PC-9 (cell line): Measurements from ENCODE around the gene MTMR8. TPM values are rescaled to one million over a fixed set of nuclear protein-coding genes. Genes with fewer than 3 reads are reported as not detected.
A peak's percentile ranks its signal among the peaks of the same experiment; 100 is the strongest.
"Not testable (repeated sequence)": the region's sequence is repeated elsewhere in the genome, so short reads cannot be mapped to it uniquely, and the experiment has no call there.

Source experiments
- BruUV-seq: library from RNA; stranded (reverse); fragments of 400-500 nt; replicated peaks from 2 replicates; lab custom pipeline; 2021; lab: Mats Ljungman, UMichigan
- CTCF ChIA-PET: fragments of 300-600 bp; sonication (Branson Sonifier 250); formaldehyde crosslinking; loops from one replicate; lab custom pipeline; 2022; ENCODE audit warnings: antibody characterized with exemption; lab: Charles Lee
- POLR2A ChIA-PET: fragments of 300-600 bp; sonication (Branson Sonifier 250); formaldehyde crosslinking; loops from one replicate; lab custom pipeline; 2022; ENCODE audit warnings: antibody characterized with exemption; ENCODE audit not compliant: unreplicated experiment; lab: Charles Lee
- DNase-seq, 2 experiments: peaks; one replicate each; pipeline versions ENCODE4 v3.0.0 to v3.0.0-alpha.2; 2015 to 2022; ENCODE audit warnings: mixed read lengths in 1 of 2
- H2AFZ ChIP-seq: fragments of 200-600 bp; sonication (generic); 2 replicates; pipeline ENCODE4 v1.8.1; 2017; ENCODE audit warnings: antibody characterized with exemption
- H3F3A ChIP-seq: fragments of 200-600 bp; sonication (generic); 2 replicates; pipeline ENCODE4 v1.8.1; 2017; ENCODE audit warnings: antibody characterized with exemption, mild to moderate bottlenecking, low read depth; ENCODE audit not compliant: insufficient read depth
- H3K27ac ChIP-seq: fragments of 200-600 bp; sonication (generic); 2 replicates; pipeline ENCODE4 v1.6.1; 2016; ENCODE audit warnings: mixed run types
- H3K27me3 ChIP-seq: fragments of 200-600 bp; sonication (generic); 2 replicates; pipeline ENCODE4 v1.6.1; 2016; ENCODE audit warnings: low read depth, mixed run types; ENCODE audit not compliant: insufficient read depth
- H3K36me3 ChIP-seq: fragments of 200-600 bp; sonication (generic); 2 replicates; pipeline ENCODE4 v1.6.1; 2016; ENCODE audit warnings: low read depth, mixed run types
- H3K4me1 ChIP-seq: fragments of 200-600 bp; sonication (generic); replicated peaks from 2 replicates; pipeline ENCODE4 v1.6.1; 2016; ENCODE audit warnings: mixed run types; ENCODE audit not compliant: insufficient read depth
- H3K4me2 ChIP-seq: fragments of 200-600 bp; sonication (generic); 2 replicates; pipeline ENCODE4 v1.6.1; 2017; ENCODE audit warnings: mixed run types
- H3K4me3 ChIP-seq: fragments of 200-600 bp; sonication (generic); 2 replicates; pipeline ENCODE4 v1.6.1; 2016; ENCODE audit warnings: mixed run types
- H3K79me2 ChIP-seq: fragments of 200-600 bp; sonication (generic); 2 replicates; pipeline ENCODE4 v1.6.1; 2017; ENCODE audit warnings: low read depth, mixed run types
- H3K9me2 ChIP-seq: fragments of 200-600 bp; sonication (generic); 2 replicates; pipeline ENCODE4 v1.8.1; 2017; ENCODE audit warnings: mild to moderate bottlenecking; ENCODE audit not compliant: insufficient read depth
- H3K9me3 ChIP-seq: fragments of 200-600 bp; sonication (generic); 2 replicates; pipeline ENCODE4 v1.8.1; 2016; ENCODE audit warnings: low read depth; ENCODE audit not compliant: insufficient read depth
- H4K20me1 ChIP-seq: fragments of 200-600 bp; sonication (generic); 2 replicates; pipeline ENCODE4 v1.8.1; 2017; ENCODE audit not compliant: insufficient read depth
- EZH2 ChIP-seq: fragments of 200-600 bp; sonication (generic); IDR thresholded peaks from 2 replicates; pipeline ENCODE4 v1.8.0; 2017; ENCODE audit warnings: antibody characterized with exemption, low read depth
- intact Hi-C: fragments of 100-400 bp; cut with micrococcal nuclease; formaldehyde crosslinking; loops from one replicate; pipeline ENCODE4 v1.10.0; 2022; ENCODE audit not compliant: unreplicated experiment
- total RNA-seq: library from RNA; stranded (reverse); gene quantifications from 2 replicates; pipeline ENCODE4 v1.2.3, GENCODE V29; 2021
- TF ChIP-seq, protein P1 (sequence below): fragments of 200-600 bp; sonication (generic); conservative IDR thresholded peaks from 2 replicates; pipeline ENCODE4 v1.6.1; 2017; ENCODE audit warnings: mixed run types, antibody characterized with exemption, mild to moderate bottlenecking, moderate library complexity

Gene MTMR8
- total RNA-seq, 1 experiment from 2014 or later, result 1.9 TPM

DNA sequence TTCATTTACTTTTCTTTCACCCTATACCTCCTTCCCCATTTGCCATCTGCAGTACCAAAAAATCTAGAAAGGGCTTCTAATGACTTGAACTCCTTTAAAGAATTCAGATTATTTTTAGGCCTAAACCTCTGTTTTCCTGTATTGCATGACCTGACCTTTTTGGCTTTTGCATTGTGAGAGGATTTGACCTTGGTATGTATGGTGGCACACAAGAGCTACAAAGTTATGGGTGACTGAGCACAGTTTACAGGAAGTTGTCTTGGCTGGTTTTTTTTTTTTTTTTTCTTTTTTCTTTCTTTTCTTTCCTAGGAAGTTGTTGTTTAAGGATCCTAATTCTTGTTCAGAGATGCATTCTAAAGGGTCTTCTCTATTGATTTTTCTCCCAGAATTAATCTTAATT lies 32.0 kb upstream of the MTMR8 start:
- Histone ChIP-seq H3K27me3 (no peaks in the 10 kb centered on the region), H3K27ac (no peak overlapping the region), H3K4me2 (no peak overlapping the region), H3K9me3 (no peaks in the 10 kb centered on the region), H4K20me1 (no peaks in the 10 kb centered on the region), H3K4me1 (no peaks in the 10 kb centered on the region), H3K36me3 (no peaks in the 10 kb centered on the region), H3K4me3 (no peak overlapping the region), H2AFZ (no peak overlapping the region), H3K79me2 (no peaks in the 10 kb centered on the region), H3F3A (no peaks in the 10 kb centered on the region), H3K9me2 (no peaks in the 10 kb centered on the region)
- ChIA-PET POLR2A (interaction anchor here (0.5 kb wide), 1 partner anchor 647 kb away, joined by 4 read pairs; no protein-coding TSS in a partner anchor), CTCF (no interaction called here)
- no TSS peak for BruUV-seq
- TF ChIP-seq, protein P1, sequence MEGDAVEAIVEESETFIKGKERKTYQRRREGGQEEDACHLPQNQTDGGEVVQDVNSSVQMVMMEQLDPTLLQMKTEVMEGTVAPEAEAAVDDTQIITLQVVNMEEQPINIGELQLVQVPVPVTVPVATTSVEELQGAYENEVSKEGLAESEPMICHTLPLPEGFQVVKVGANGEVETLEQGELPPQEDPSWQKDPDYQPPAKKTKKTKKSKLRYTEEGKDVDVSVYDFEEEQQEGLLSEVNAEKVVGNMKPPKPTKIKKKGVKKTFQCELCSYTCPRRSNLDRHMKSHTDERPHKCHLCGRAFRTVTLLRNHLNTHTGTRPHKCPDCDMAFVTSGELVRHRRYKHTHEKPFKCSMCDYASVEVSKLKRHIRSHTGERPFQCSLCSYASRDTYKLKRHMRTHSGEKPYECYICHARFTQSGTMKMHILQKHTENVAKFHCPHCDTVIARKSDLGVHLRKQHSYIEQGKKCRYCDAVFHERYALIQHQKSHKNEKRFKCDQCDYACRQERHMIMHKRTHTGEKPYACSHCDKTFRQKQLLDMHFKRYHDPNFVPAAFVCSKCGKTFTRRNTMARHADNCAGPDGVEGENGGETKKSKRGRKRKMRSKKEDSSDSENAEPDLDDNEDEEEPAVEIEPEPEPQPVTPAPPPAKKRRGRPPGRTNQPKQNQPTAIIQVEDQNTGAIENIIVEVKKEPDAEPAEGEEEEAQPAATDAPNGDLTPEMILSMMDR, result no peak
- TF ChIP-seq EZH2, result no peak
- no peak for DNase-seq
- intact Hi-C loops, result no loop called here

DNA sequence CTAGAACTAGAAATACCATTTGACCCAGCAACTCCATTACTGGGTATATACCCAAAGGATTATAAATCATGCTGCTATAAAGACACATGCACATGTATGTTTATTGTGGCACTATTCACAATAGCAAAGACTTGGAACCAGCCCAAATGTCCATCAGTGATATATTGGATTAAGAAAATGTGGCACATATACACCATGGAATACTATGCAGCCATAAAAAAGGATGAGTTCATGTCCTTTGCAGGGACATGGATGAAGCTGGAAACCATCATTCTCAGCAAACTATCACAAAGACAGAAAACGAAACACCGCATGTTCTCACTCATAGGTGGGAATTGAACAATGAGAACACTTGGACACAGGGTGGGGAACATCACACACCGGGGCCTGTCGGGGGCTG lies 14.5 kb upstream of the MTMR8 start:
- H3K36me3 ChIP-seq, BruUV-seq, CTCF ChIA-PET, H3K4me1 ChIP-seq, H3K9me3 ChIP-seq, intact Hi-C loops, H4K20me1 ChIP-seq, DNase-seq, H3K79me2 ChIP-seq, H3K9me2 ChIP-seq, H2AFZ ChIP-seq, H3K4me2 ChIP-seq, H3K4me3 ChIP-seq, H3K27me3 ChIP-seq, H3F3A ChIP-seq, H3K27ac ChIP-seq, POLR2A ChIA-PET: not testable (repeated sequence)

DNA sequence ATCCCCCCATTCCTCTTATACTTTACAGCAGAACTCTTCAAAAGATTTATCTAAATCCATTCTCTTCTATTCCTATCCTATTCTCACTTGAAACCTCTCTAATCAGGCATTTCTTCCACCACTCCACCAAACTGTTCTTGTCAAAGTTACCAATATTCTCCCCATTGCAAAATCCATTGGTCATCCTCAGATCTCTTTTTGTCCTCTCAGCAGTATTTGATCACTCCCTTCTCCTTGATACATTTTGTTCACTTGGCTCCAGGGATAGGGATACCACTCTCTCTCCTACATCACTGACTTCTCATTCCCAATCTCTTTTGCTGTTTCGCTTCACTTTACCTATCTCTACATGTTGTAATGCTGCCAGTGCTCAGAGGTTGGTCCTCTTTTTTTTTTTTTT lies 2.8 kb upstream of the MTMR8 start:
- Histone ChIP-seq H3K79me2 (no peaks in the 10 kb centered on the region), H3K4me3 (no peak overlapping the region), H3K9me3 (no peaks in the 10 kb centered on the region), H4K20me1 (no peaks in the 10 kb centered on the region), H3K27ac (no peak overlapping the region), H3K36me3 (no peaks in the 10 kb centered on the region), H3F3A (no peaks in the 10 kb centered on the region), H3K9me2 (no peaks in the 10 kb centered on the region), H2AFZ (no peak overlapping the region), H3K4me2 (no peak overlapping the region), H3K27me3 (no peaks in the 10 kb centered on the region), H3K4me1 (no peaks in the 10 kb centered on the region)
- intact Hi-C loops, result no loop called here
- TF ChIP-seq, protein P1, result no peak
- no peak for TF ChIP-seq EZH2
- ChIA-PET CTCF (no interaction called here), POLR2A (no interaction called here)
- no TSS peak for BruUV-seq
- no peak for DNase-seq

DNA sequence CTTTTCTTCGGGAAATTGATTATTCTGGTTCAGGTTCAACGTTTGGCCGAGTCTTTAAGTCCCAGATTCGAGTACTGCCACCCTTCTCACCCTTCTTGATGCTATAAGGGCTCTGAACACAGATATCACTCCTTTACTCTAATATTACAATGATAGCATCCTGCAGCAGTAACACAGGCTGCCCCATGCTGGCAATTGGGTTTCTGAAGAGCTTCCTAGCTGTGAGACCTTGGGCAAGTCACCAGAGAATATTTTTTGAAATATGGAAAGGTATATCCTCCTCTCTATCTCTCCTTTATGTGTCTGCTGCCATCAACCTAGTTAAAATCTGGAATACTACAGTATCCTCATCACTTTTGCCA lies 297 bp upstream of the MTMR8 start:
- H3F3A ChIP-seq, result no peaks in the 10 kb centered on the region
- no TSS peak for BruUV-seq
- no peaks in the 10 kb centered on the region for H4K20me1 ChIP-seq
- no peaks in the 10 kb centered on the region for H3K36me3 ChIP-seq
- no peaks in the 10 kb centered on the region for H3K79me2 ChIP-seq
- intact Hi-C loops, result no loop called here
- H3K27me3 ChIP-seq, result no peaks in the 10 kb centered on the region
- H3K27ac ChIP-seq, result no peak overlapping the region
- CTCF ChIA-PET, result no interaction called here
- POLR2A ChIA-PET, result no interaction called here
- H3K4me1 ChIP-seq, result no peaks in the 10 kb centered on the region
- TF ChIP-seq, protein P1, result no peak
- no peak for TF ChIP-seq EZH2
- no peak for DNase-seq
- no peaks in the 10 kb centered on the region for H3K9me2 ChIP-seq
- peak overlapping the region; percentile 87 for H2AFZ ChIP-seq
- no peaks in the 10 kb centered on the region for H3K9me3 ChIP-seq
- H3K4me3 ChIP-seq, result peak overlapping the region; percentile 58
- peak overlapping the region; percentile 74 for H3K4me2 ChIP-seq
